K562 (cell line): ENCODE data around the gene RTBDN. TPM values are rescaled to one million over a fixed set of nuclear protein-coding genes. Genes with fewer than 3 reads are reported as not detected.

Experiments
- C11orf30 ChIP-seq: fragments of 450-650 bp; IDR thresholded peaks from 2 replicates; pipeline ENCODE4 v1.6.1; 2016; ENCODE audit warnings: low read depth, mild to moderate bottlenecking
- E2F4 ChIP-seq: sonication (generic); formaldehyde crosslinking; IDR thresholded peaks from 2 replicates; pipeline ENCODE4 v1.8.0; 2022; ENCODE audit warnings: mild to moderate bottlenecking, low read depth, missing genetic modification reagents
- GTF2A2 ChIP-seq: IDR thresholded peaks from 2 replicates; pipeline ENCODE4 v1.6.1; 2016; ENCODE audit warnings: mild to moderate bottlenecking, missing genetic modification characterization, missing compliant biosample characterization
- HINFP ChIP-seq: fragments of 450-650 bp; conservative IDR thresholded peaks from 2 replicates; pipeline ENCODE4 v1.6.1; 2016; ENCODE audit warnings: missing genetic modification characterization, low read depth, mild to moderate bottlenecking, control low read depth, missing compliant biosample characterization
- HOMEZ ChIP-seq: fragments of 250-450 bp; sonication (Bioruptor Pico); IDR thresholded peaks from 2 replicates; pipeline ENCODE4 v1.4.0; 2020; ENCODE audit warnings: mild to moderate bottlenecking, moderate library complexity
- KDM5B ChIP-seq: fragments of 200-600 bp; sonication (generic); IDR thresholded peaks from 2 replicates; pipeline ENCODE4 v1.6.1; 2012; ENCODE audit warnings: low read depth, mild to moderate bottlenecking, moderate library complexity, low read length, control low read depth, inconsistent platforms; ENCODE audit not compliant: insufficient replicate concordance
- KLF10 ChIP-seq: fragments of 250-450 bp; sonication (Bioruptor Pico); IDR thresholded peaks from 2 replicates; pipeline ENCODE4 v1.6.1; 2021; ENCODE audit warnings: matching md5 sums
- MBD2 ChIP-seq: sonication (generic); IDR thresholded peaks from 2 replicates; pipeline ENCODE4 v1.6.1; 2016; ENCODE audit warnings: low read depth, borderline replicate concordance
- POLR2B ChIP-seq: fragments of 450-650 bp; IDR thresholded peaks from 2 replicates; pipeline ENCODE4 v1.6.1; 2018; ENCODE audit warnings: low read depth; ENCODE audit not compliant: partially characterized antibody
- RBFOX2 ChIP-seq: fragments of 200-400 bp; formaldehyde crosslinking; IDR thresholded peaks from 2 replicates; pipeline ENCODE4 v1.6.1; 2017; ENCODE audit warnings: low read depth, mild to moderate bottlenecking, low read length, moderate library complexity
- RUNX1 ChIP-seq: sonication (generic); IDR thresholded peaks from 2 replicates; pipeline ENCODE4 v1.6.1; 2016; ENCODE audit warnings: antibody characterized with exemption, low read depth
- SNRNP70 ChIP-seq: fragments of 200-400 bp; formaldehyde crosslinking; optimal IDR thresholded peaks from 2 replicates; pipeline ENCODE3; 2017; ENCODE audit warnings: low read depth, low read length
- TAL1 ChIP-seq: fragments of 450-650 bp; IDR thresholded peaks from 2 replicates; pipeline ENCODE4 v1.6.1; 2016; ENCODE audit warnings: mild to moderate bottlenecking
- U2AF1 ChIP-seq: fragments of 200-400 bp; formaldehyde crosslinking; optimal IDR thresholded peaks from 2 replicates; pipeline ENCODE3; 2017; ENCODE audit warnings: mild to moderate bottlenecking, low read depth, low read length, moderate library complexity
- XRCC4 ChIP-seq: IDR thresholded peaks from one replicate; pipeline ENCODE4 v1.6.1; 2011; ENCODE audit not compliant: insufficient read depth, insufficient read length; ENCODE audit errors: extremely low read depth
- polyA plus RNA-seq, 8 experiments: library from polyadenylated mRNA; depleted of rRNA in 4 of 8; stranded (reverse) in 5 of 8; unstranded in 3 of 8; fragments of >200 nt; fragmentation: Nextera tagmentation in 2 of 8; fragmentation: Illumina TruSeq in 1 of 8; extraction: Ambion mirVana in 2 of 8; extraction: Trizol in 1 of 8; gene quantifications; 2 replicates each; pipeline versions ENCODE4 v1.2.1 to v1.2.3, GENCODE V29; 2011 to 2014; ENCODE audit warnings: inconsistent platforms in 1 of 8, missing spikeins in 1 of 8
- total RNA-seq, 7 experiments: library from RNA; depleted of rRNA in 6 of 7; stranded (reverse); fragments of >200 nt in 6 of 7; fragmentation: Illumina TruSeq in 2 of 7; extraction: Trizol in 2 of 7; gene quantifications; 2 replicates each; pipeline versions ENCODE4 v1.2.1 to v1.2.3, GENCODE V29; 2011 to 2021; ENCODE audit warnings: low replicate concordance in 1 of 7
- TF ChIP-seq, protein P1 (sequence below): fragments of 250-450 bp; sonication (Bioruptor Pico); IDR thresholded peaks from 2 replicates; pipeline ENCODE4 v1.9.0; 2021; ENCODE audit warnings: mild to moderate bottlenecking, inconsistent platforms
- TF ChIP-seq, protein P2 (sequence below), 2 experiments: fragments of 450-650 bp; conservative IDR thresholded peaks; 2 replicates each; pipeline ENCODE4 v1.6.1; 2017; ENCODE audit warnings: mild to moderate bottlenecking in 2 of 2, moderate library complexity in 2 of 2

Gene RTBDN
- total and polyA plus RNA-seq, 9 of the 15 experiments (the other 6 are each of a cell fraction or from before 2014, with no cell fraction given), result 0.20 to 2.3 (median 0.72) TPM; not detected in 1

DNA sequence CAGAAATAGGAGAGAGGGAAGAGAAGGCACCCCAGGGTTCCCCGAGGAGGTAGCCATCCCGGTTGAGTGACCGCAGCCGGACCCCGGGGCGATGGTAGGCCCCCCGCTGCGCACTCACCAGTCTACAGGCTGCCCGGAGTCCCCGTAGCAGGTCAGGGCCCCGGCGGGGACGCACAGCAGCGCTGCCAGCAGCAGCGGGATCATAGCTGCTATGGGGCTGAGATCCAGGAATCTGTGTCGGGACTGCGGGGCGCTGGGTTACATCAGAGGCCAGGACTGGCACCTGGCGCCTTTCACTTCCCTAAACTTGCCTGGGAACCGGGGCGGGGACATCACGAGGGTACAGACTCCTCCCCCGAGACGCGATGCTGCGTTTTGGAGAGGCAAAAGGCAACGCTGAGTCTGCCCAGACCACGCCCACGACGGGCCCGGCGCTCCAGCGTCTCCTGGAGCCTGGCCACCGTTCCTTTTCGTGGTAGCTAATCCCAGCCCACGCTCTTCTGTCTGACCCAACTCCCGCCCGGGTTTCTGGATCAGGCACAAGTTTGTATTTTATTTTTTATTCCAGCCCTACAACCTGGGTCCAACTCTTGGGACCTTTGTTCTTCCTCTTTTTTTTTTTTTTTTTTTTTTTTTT is 46.9 kb upstream of the RTBDN start, which contains the start of gene DNASE2 (continued):
- TF ChIP-seq E2F4 (no peak), U2AF1 (no peak), GTF2A2 (tag) (no peak), RUNX1 (0 out of 2 replicates have a peak, but pooled peaks have one; percentile 43), HINFP (tag) (no peak), POLR2B (peak; percentile 82), MBD2 (peak; percentile 60; the same call in 1 of the 2 replicates), SNRNP70 (no peak), XRCC4 (no peak), C11orf30 (no peak), KDM5B (peak; percentile 75), RBFOX2 (peak; percentile 93), KLF10 (no peak), HOMEZ (CRISPR knock-in tag) (no peak), TAL1 (no peak)
- TF ChIP-seq, protein P1, sequence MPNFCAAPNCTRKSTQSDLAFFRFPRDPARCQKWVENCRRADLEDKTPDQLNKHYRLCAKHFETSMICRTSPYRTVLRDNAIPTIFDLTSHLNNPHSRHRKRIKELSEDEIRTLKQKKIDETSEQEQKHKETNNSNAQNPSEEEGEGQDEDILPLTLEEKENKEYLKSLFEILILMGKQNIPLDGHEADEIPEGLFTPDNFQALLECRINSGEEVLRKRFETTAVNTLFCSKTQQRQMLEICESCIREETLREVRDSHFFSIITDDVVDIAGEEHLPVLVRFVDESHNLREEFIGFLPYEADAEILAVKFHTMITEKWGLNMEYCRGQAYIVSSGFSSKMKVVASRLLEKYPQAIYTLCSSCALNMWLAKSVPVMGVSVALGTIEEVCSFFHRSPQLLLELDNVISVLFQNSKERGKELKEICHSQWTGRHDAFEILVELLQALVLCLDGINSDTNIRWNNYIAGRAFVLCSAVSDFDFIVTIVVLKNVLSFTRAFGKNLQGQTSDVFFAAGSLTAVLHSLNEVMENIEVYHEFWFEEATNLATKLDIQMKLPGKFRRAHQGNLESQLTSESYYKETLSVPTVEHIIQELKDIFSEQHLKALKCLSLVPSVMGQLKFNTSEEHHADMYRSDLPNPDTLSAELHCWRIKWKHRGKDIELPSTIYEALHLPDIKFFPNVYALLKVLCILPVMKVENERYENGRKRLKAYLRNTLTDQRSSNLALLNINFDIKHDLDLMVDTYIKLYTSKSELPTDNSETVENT (CRISPR knock-in tag), result peak; percentile 64; the same call in 1 of the 2 replicates
- TF ChIP-seq, protein P2, sequence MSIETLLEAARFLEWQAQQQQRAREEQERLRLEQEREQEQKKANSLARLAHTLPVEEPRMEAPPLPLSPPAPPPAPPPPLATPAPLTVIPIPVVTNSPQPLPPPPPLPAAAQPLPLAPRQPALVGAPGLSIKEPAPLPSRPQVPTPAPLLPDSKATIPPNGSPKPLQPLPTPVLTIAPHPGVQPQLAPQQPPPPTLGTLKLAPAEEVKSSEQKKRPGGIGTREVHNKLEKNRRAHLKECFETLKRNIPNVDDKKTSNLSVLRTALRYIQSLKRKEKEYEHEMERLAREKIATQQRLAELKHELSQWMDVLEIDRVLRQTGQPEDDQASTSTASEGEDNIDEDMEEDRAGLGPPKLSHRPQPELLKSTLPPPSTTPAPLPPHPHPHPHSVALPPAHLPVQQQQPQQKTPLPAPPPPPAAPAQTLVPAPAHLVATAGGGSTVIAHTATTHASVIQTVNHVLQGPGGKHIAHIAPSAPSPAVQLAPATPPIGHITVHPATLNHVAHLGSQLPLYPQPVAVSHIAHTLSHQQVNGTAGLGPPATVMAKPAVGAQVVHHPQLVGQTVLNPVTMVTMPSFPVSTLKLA (conservative IDR thresholded peaks at IDR 0.05), result peak; percentile 77 to 82
